HG03432 (cell line): ENCODE results near the gene RFT1.

Experiments
- ATAC-seq: cut with Tn5 transposase; IDR thresholded peaks from one replicate; pipeline ENCODE4 v1.9.1; 2021; ENCODE audit warnings: mild to moderate bottlenecking, moderate library complexity; ENCODE audit not compliant: unreplicated experiment

The RFT1 gene

GRCh38 chr3:53097887-53098286 is 32.3 kb downstream of the RFT1 start:
- no peak for ATAC-seq

- ATAC-seq: no peak
These were observed 37.3 kb downstream of the RFT1 start for GRCh38 chr3:53092942-53093341.

GRCh38 chr3:53092216-53092615 is 38.0 kb downstream of the RFT1 start:
- ATAC-seq: no peak

GRCh38 chr3:53091011-53091410 is 39.2 kb downstream of the RFT1 start:
- no peak for ATAC-seq

GRCh38 chr3:53089511-53089910 is 40.7 kb downstream of the RFT1 start:
- ATAC-seq: no peak

- no peak for ATAC-seq
These were observed 44.8 kb downstream of the RFT1 start for GRCh38 chr3:53085476-53085875.

- ATAC-seq: no peak
These were observed 45.8 kb downstream of the RFT1 start for GRCh38 chr3:53084310-53085001.

- no peak for ATAC-seq
These were observed 46.3 kb downstream of the RFT1 start for GRCh38 chr3:53083949-53084309.

GRCh38 chr3:53083521-53083920 is 46.7 kb downstream of the RFT1 start:
- ATAC-seq: no peak

GRCh38 chr3:53082736-53083135 is 47.5 kb downstream of the RFT1 start:
- no peak for ATAC-seq

GRCh38 chr3:53081318-53081717 is 48.9 kb downstream of the RFT1 start:
- no peak for ATAC-seq

- ATAC-seq: no peak
These were observed 49.5 kb downstream of the RFT1 start for GRCh38 chr3:53080612-53081205.

- ATAC-seq: no peak
These were observed 50.3 kb downstream of the RFT1 start for GRCh38 chr3:53079791-53080555.

GRCh38 chr3:53079147-53079546 is 51.1 kb downstream of the RFT1 start:
- no peak for ATAC-seq

- no peak for ATAC-seq
These were observed 51.6 kb downstream of the RFT1 start for GRCh38 chr3:53078656-53079055.

GRCh38 chr3:53077476-53078220 is 52.6 kb downstream of the RFT1 start:
- ATAC-seq: no peak

- ATAC-seq: no peak
These were observed 54.5 kb downstream of the RFT1 start for GRCh38 chr3:53075743-53076140.

- no peak for ATAC-seq
These were observed 55.2 kb downstream of the RFT1 start for GRCh38 chr3:53074761-53075742.

GRCh38 chr3:53074366-53074696 is 55.9 kb downstream of the RFT1 start:
- ATAC-seq: no peak

- ATAC-seq: peak; percentile 3
These were observed 56.5 kb downstream of the RFT1 start for GRCh38 chr3:53073553-53074365.
